NB4 (cell line): ENCODE results near the gene ZFPM1.

Experiments
- DNase-seq: peaks from one replicate; pipeline ENCODE4 v3.0.0; 2010; ENCODE audit warnings: low read depth
- H3K4me3 ChIP-seq: one replicate; pipeline ENCODE4 v1.5.1; 2011; ENCODE audit warnings: mild to moderate bottlenecking, low read depth, low read length, moderate library complexity
- CTCF ChIP-seq: IDR thresholded peaks from one replicate; pipeline ENCODE4 v1.5.1; 2012; ENCODE audit warnings: low read depth, low read length
- MAX ChIP-seq: IDR thresholded peaks from 2 replicates; pipeline ENCODE4 v1.6.1; 2011; ENCODE audit warnings: low read depth, low read length
- MYC ChIP-seq: IDR thresholded peaks from 2 replicates; pipeline ENCODE4 v1.6.1; 2011; ENCODE audit warnings: low read depth, low read length
- POLR2A ChIP-seq: IDR thresholded peaks from 2 replicates; pipeline ENCODE4 v1.6.1; 2011; ENCODE audit warnings: mild to moderate bottlenecking; ENCODE audit not compliant: insufficient read length; ENCODE audit errors: extremely low read depth

ZFPM1 gene

GRCh38 chr16:88533932-88534637 is 81.0 kb downstream of the ZFPM1 start:
- peak; percentile 84 for DNase-seq
- TF ChIP-seq MYC: no peak
- TF ChIP-seq POLR2A: peak; percentile 61
- H3K4me3 ChIP-seq: peak overlapping the region; percentile 50

GRCh38 chr16:88534638-88535190 is 81.6 kb downstream of the ZFPM1 start:
- DNase-seq: peak; percentile 79
- peak overlapping the region; percentile 32 for H3K4me3 ChIP-seq
- no peak for TF ChIP-seq POLR2A
- peak; percentile 7; the same call in 1 of the 2 replicates for TF ChIP-seq MYC
- peak; percentile 1 for TF ChIP-seq CTCF

GRCh38 chr16:88535191-88535856 is 82.2 kb downstream of the ZFPM1 start:
- no peak for DNase-seq
- H3K4me3 ChIP-seq: peak overlapping the region; percentile 32
- no peak for TF ChIP-seq MAX
- no peak for TF ChIP-seq POLR2A
- no peak for TF ChIP-seq MYC
- no peak for TF ChIP-seq CTCF

GRCh38 chr16:88535857-88536222 is 82.8 kb downstream of the ZFPM1 start:
- H3K4me3 ChIP-seq: no peak overlapping the region
- TF ChIP-seq POLR2A: no peak
- TF ChIP-seq MYC: no peak
- TF ChIP-seq CTCF: no peak
- no peak for TF ChIP-seq MAX
- no peak for DNase-seq

- H3K4me3 ChIP-seq: no peak overlapping the region
- TF ChIP-seq CTCF (no peak), POLR2A (no peak), MYC (no peak), MAX (no peak)
- no peak for DNase-seq
These were observed 83.4 kb downstream of the ZFPM1 start for GRCh38 chr16:88536510-88536909.

- TF ChIP-seq POLR2A: no peak
- TF ChIP-seq CTCF: no peak
- no peak overlapping the region for H3K4me3 ChIP-seq
- DNase-seq: peak; percentile 47
These were observed 84.1 kb downstream of the ZFPM1 start for GRCh38 chr16:88536971-88537751.
